AG04450 (cell line): ENCODE data around the gene ANKS4B. TPM values are rescaled to one million over a fixed set of nuclear protein-coding genes. Genes with fewer than 3 reads are reported as not detected.

Experiments used
- CTCF ChIA-PET: fragments of 300-600, 350-600 bp; formaldehyde crosslinking; extraction: SDS; loops from one replicate; lab custom pipeline; 2022; ENCODE audit warnings: antibody characterized with exemption, inconsistent platforms; lab: Charles Lee
- POLR2A ChIA-PET: fragments of 350-600 bp; formaldehyde crosslinking; extraction: SDS; loops from one replicate; lab custom pipeline; 2021; ENCODE audit warnings: antibody characterized with exemption, inconsistent platforms; lab: Yijun Ruan, JAX
- DNase-seq: peaks from one replicate; pipeline ENCODE4 v3.0.0-alpha.2; 2011; ENCODE audit warnings: low read depth, low spot score
- H3K27ac ChIP-seq: one replicate; pipeline ENCODE4 v1.5.1; 2012; ENCODE audit warnings: low read depth, low read length, control low read depth
- H3K27me3 ChIP-seq: one replicate; pipeline ENCODE4 v1.6.0; 2012; ENCODE audit warnings: low read length; ENCODE audit not compliant: control insufficient read depth, insufficient read depth
- H3K4me3 ChIP-seq: 2 replicates; pipeline ENCODE4 v1.5.1; 2011; ENCODE audit warnings: mild to moderate bottlenecking, low read depth, low read length, control low read depth
- H3K9me3 ChIP-seq: 2 replicates; pipeline ENCODE4 v1.5.1; 2012; ENCODE audit warnings: low read length; ENCODE audit not compliant: control insufficient read depth, insufficient read depth
- polyA plus RNA-seq: library from polyadenylated mRNA; depleted of rRNA; stranded (reverse); fragments of >200 nt; gene quantifications from 2 replicates; pipeline ENCODE4 v1.2.3, GENCODE V29; 2011
- TF ChIP-seq, protein P1 (sequence below): IDR thresholded peaks from 2 replicates; pipeline ENCODE4 v1.5.1; 2011; ENCODE audit warnings: low read depth, low read length, control low read depth, inconsistent platforms

The ANKS4B gene
- polyA plus RNA-seq, 1 experiment: 0.01 TPM

- Histone ChIP-seq H3K9me3 (no peaks in the 10 kb centered on the region), H3K27ac (no peak overlapping the region), H3K27me3 (peaks cover 16% of the 10 kb centered on the region), H3K4me3 (no peak overlapping the region)
- TF ChIP-seq, protein P1, sequence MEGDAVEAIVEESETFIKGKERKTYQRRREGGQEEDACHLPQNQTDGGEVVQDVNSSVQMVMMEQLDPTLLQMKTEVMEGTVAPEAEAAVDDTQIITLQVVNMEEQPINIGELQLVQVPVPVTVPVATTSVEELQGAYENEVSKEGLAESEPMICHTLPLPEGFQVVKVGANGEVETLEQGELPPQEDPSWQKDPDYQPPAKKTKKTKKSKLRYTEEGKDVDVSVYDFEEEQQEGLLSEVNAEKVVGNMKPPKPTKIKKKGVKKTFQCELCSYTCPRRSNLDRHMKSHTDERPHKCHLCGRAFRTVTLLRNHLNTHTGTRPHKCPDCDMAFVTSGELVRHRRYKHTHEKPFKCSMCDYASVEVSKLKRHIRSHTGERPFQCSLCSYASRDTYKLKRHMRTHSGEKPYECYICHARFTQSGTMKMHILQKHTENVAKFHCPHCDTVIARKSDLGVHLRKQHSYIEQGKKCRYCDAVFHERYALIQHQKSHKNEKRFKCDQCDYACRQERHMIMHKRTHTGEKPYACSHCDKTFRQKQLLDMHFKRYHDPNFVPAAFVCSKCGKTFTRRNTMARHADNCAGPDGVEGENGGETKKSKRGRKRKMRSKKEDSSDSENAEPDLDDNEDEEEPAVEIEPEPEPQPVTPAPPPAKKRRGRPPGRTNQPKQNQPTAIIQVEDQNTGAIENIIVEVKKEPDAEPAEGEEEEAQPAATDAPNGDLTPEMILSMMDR: no peak
- POLR2A ChIA-PET: no interaction called here
- CTCF ChIA-PET: no interaction called here
- no peak for DNase-seq
These were observed 16.8 kb downstream of the ANKS4B start for GRCh38 chr16:21250072-21250923.

GRCh38 chr16:21253470-21253869, 20.0 kb downstream of the ANKS4B start:
- CTCF ChIA-PET: no interaction called here
- TF ChIP-seq, protein P1: no peak
- Histone ChIP-seq H3K27me3 (peaks cover 22% of the 10 kb centered on the region), H3K9me3 (no peaks in the 10 kb centered on the region), H3K27ac (no peak overlapping the region), H3K4me3 (no peak overlapping the region)
- POLR2A ChIA-PET: no interaction called here
- DNase-seq: no peak

DNA sequence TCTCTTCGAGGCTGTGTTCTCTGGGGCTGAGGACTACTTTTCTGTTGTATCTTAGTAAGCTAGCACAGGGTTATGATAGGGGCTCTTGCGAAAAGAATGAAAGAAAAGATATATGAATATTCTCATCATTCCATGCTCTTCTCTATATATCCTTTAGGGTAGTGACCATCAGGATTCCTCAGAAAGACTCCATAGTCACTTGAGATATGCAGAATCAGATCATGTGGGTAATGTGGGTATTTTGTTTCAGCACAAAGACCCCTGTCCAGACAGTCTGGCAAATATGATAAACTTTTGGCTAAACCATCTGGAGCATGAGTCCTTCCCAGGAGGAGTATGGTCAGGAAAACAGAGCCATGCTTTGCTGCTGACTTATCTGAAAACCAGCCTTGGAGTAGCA, 23.1 kb downstream of the ANKS4B start:
- Histone ChIP-seq H3K9me3 (no peaks in the 10 kb centered on the region), H3K27me3 (peaks cover 15% of the 10 kb centered on the region), H3K27ac (no peak overlapping the region), H3K4me3 (no peak overlapping the region)
- no peak for DNase-seq
- ChIA-PET POLR2A (no interaction called here), CTCF (no interaction called here)
- TF ChIP-seq, protein P1: no peak

DNA sequence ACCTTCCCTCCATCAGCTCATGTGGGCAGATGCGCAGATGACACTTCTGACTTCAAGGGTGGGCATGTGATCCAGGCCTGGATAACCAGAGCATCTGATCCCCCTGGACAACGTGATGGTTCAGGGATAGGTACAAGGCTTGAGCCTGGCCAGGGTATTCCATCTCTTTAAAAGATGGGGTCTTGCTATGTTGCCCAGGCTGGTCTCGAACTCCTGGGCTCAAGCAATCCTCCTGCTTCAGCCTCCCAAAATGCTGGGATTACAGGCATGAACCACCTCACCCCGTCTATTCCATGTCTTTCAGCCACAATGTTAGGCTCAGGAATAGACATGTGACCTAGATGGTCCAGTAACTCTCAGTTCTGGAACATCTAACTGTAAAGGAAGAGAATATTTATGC, 23.8 kb downstream of the ANKS4B start:
- ChIA-PET POLR2A (no interaction called here), CTCF (no interaction called here)
- DNase-seq: no peak
- Histone ChIP-seq H3K9me3 (no peaks in the 10 kb centered on the region), H3K27ac (no peak overlapping the region), H3K4me3 (no peak overlapping the region), H3K27me3 (peaks cover 14% of the 10 kb centered on the region)
- TF ChIP-seq, protein P1: no peak

DNA sequence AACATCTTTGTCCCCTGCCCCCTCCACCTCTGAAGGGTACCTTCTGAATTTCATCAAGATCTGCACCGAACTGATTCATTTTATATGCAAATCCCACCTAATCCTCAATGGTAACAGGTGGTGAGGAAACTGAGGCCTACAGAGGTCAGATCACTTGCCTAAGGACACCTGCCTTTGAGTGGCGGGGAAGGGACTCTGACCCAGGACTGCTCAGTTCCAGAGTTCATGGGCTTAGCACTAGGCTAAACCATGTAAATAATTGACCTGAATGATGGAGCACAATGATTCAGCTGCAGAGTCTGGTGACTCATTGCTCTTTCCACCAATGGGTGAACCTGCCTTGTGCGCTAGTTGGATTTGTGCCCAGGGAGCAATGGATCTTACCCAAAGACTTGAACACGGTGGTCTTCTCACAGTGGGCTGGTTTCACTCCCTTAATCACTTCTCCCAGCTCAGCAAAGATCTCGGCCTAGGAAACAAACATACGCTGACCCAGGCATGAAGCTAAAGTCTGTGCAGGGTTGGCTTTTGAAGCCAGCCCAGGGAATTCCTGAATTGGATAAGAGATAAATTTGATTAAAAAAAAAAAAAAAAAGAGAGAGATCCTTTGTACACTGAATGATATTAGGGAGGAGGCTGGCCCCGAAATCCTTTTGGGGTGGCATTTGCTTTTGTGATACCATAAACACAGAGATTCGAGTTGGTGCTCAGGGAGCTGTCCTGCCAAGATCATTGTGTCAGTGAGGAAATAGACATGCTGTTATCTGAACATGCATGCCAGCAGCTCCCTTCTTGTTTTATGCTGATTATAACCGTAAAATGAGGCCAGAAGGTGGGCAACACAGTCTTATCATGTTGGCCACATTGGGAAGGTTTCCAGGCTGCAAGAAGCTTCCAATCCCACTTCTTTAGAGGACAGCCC, 27.6 kb downstream of the ANKS4B start:
- Histone ChIP-seq H3K9me3 (no peaks in the 10 kb centered on the region), H3K4me3 (no peak overlapping the region), H3K27me3 (peaks cover 8% of the 10 kb centered on the region), H3K27ac (no peak overlapping the region)
- peak; percentile 86 for DNase-seq
- ChIA-PET CTCF (interaction anchor here (0.6 to 1.9 kb wide), 6 partner anchors 11 to 348 kb away, joined by 3 to 8 read pairs (median 4); no protein-coding TSS in a partner anchor), POLR2A (no interaction called here)
- TF ChIP-seq, protein P1: no peak
